ENCODE measurements around the gene TSEN2. TPM values are rescaled to one million over a fixed set of nuclear protein-coding genes. Genes with fewer than 3 reads are reported as not detected.

The TSEN2 gene
- total RNA-seq, 1 experiment from 2014 or later: 14.8 TPM

DNA sequence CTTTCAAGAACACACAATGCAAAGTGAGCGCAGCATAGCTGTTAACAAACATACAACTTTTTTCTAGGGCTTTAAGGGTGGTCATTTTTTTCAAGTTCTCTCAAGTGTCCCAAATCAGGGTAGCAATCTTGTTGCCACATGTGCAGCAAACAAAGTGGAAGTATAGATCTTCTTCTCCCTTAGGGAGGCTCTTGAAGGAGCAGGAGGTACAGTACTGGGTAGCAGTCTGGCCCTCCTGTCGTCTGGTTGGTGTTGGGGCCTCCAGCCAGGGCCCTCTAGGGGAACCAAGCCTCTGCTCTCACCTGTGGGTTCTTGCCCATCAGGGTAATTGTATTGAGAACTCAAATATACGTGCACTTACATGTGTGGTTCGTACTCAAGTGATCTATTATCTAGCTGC is 98.5 kb downstream of the TSEN2 start:
- no peak for DNase-seq (ENCODE audit: low read depth)

Small RNA genes within 50 kb of the gene (small RNA-seq; reads per million reads assigned to genes)
- gene RF00017 (not detected), gene RNA5SP123 (0.09 reads per million), gene RNU6-377P (not detected)

Other genes starting within 250 kb of the TSEN2 start
- 1.7 and 2.6 TPM in 2 replicates for gene PPARG, start 195.4 kb upstream of the TSEN2 start, total RNA-seq (2014; rRNA removed; shearing (Covaris generic))
- not detected in 2 replicates for gene MKRN2OS, start 61.0 kb downstream of the TSEN2 start, total RNA-seq (2014; rRNA removed; shearing (Covaris generic))
- 37.3 and 39.3 TPM in 2 replicates for gene MKRN2, start 72.6 kb downstream of the TSEN2 start, total RNA-seq (2014; rRNA removed; shearing (Covaris generic))
- 110 and 111 TPM in 2 replicates for gene RAF1, start 179.6 kb downstream of the TSEN2 start, total RNA-seq (2014; rRNA removed; shearing (Covaris generic))

Measured in HT1080 (cell line).